GM15510 (cell line): ENCODE measurements around the gene COX4I2.

Experiments
- POLR2A ChIP-seq: IDR thresholded peaks from 3 replicates; pipeline ENCODE4 v1.6.1; 2011; ENCODE audit warnings: borderline replicate concordance; ENCODE audit not compliant: insufficient read length; ENCODE audit errors: extremely low read depth

COX4I2 gene

GRCh38 chr20:31678389-31679356 lies 41.0 kb downstream of the COX4I2 start:
- TF ChIP-seq POLR2A: no peak

GRCh38 chr20:31679357-31680285 lies 41.9 kb downstream of the COX4I2 start:
- no peak for TF ChIP-seq POLR2A

GRCh38 chr20:31680286-31681127 lies 42.8 kb downstream of the COX4I2 start:
- TF ChIP-seq POLR2A: no peak

- no peak for TF ChIP-seq POLR2A
Measured at GRCh38 chr20:31681128-31681727, 43.5 kb downstream of the COX4I2 start.

GRCh38 chr20:31681769-31682168 lies 44.1 kb downstream of the COX4I2 start:
- no peak for TF ChIP-seq POLR2A

GRCh38 chr20:31682352-31682751 lies 44.6 kb downstream of the COX4I2 start:
- TF ChIP-seq POLR2A: no peak

GRCh38 chr20:31682927-31683326 lies 45.2 kb downstream of the COX4I2 start:
- no peak for TF ChIP-seq POLR2A

- no peak for TF ChIP-seq POLR2A
Measured at GRCh38 chr20:31684153-31685015, 46.7 kb downstream of the COX4I2 start.

GRCh38 chr20:31685853-31686643 lies 48.3 kb downstream of the COX4I2 start:
- no peak for TF ChIP-seq POLR2A

- TF ChIP-seq POLR2A: no peak
Measured at GRCh38 chr20:31687777-31688176, 50.1 kb downstream of the COX4I2 start.

GRCh38 chr20:31689141-31689540 lies 51.4 kb downstream of the COX4I2 start:
- TF ChIP-seq POLR2A: no peak

- TF ChIP-seq POLR2A: no peak
Measured at GRCh38 chr20:31690124-31690666, 52.5 kb downstream of the COX4I2 start.

GRCh38 chr20:31691646-31692275 lies 54.0 kb downstream of the COX4I2 start:
- TF ChIP-seq POLR2A: no peak
